Measurements from ENCODE around the gene ACTR3C. TPM values are rescaled to one million over a fixed set of nuclear protein-coding genes. Genes with fewer than 3 reads are reported as not detected.

The ACTR3C gene
- total and polyA plus RNA-seq, 2 experiments from 2014 or later, result 1.5 to 3.5 TPM

GRCh38 chr7:150311146-150311545 is 12.2 kb downstream of the ACTR3C start:
- Histone ChIP-seq H4K20me1 (replicated peaks; ENCODE audit: insufficient read depth) (no peaks in the 10 kb centered on the region), H3F3A (replicated peaks; ENCODE audit: low read depth) (no peaks in the 10 kb centered on the region; the same call in 1 of the 2 replicates), H3K4me3 (no peak overlapping the region), H3K36me3 (ENCODE audit: insufficient read depth) (no peaks in the 10 kb centered on the region), H3K4me2 (no peak overlapping the region), H3K27ac (ENCODE audit: low read depth) (no peak overlapping the region), H3K27me3 (ENCODE audit: insufficient read depth) (0 out of 2 replicates have a peak, but pooled peaks cover 3% of the 10 kb centered on the region), H3K79me2 (replicated peaks; ENCODE audit: insufficient read depth) (no peaks in the 10 kb centered on the region), H2AFZ (no peak overlapping the region), H3K4me1 (ENCODE audit: insufficient read depth) (peaks cover 36% of the 10 kb centered on the region), H3K9me2 (ENCODE audit: insufficient read depth) (no peaks in the 10 kb centered on the region)
- ATAC-seq, result no peak
- peaks cover 13% of the 10 kb centered on the region for H3K36me3 Mint-ChIP-seq (ENCODE audit: low read depth)
- no peak for DNase-seq (ENCODE audit: low spot score)
- no peak for TF ChIP-seq POLR2AphosphoS5 (IDR thresholded peaks at IDR 0.05; ENCODE audit: low read depth)
- no peak for TF ChIP-seq ETS1 (IDR thresholded peaks at IDR 0.05)
- no peak for TF ChIP-seq ZNF114 (CRISPR knock-in tag; IDR thresholded peaks at IDR 0.05)
- TF ChIP-seq STAT1 (IDR thresholded peaks at IDR 0.05; ENCODE audit: unreplicated experiment), result no peak
- no peak for TF ChIP-seq CTCF (conservative IDR thresholded peaks at IDR 0.05; ENCODE audit: low read depth in 2 of 2)
- no peak for TF ChIP-seq REST (IDR thresholded peaks at IDR 0.05; ENCODE audit: unreplicated experiment)
- TF ChIP-seq ZNF331 (CRISPR knock-in tag; IDR thresholded peaks at IDR 0.05; ENCODE audit: low read depth), result no peak
- no peak for TF ChIP-seq EZH2phosphoT487 (IDR thresholded peaks at IDR 0.05; ENCODE audit: unreplicated experiment)
- TF ChIP-seq CREB1 (CRISPR knock-in tag; IDR thresholded peaks at IDR 0.05; ENCODE audit: low read depth), result no peak
- TF ChIP-seq NANOG (IDR thresholded peaks at IDR 0.05; ENCODE audit: borderline replicate concordance), result no peak
- no peak for TF ChIP-seq ZNF462 (CRISPR knock-in tag; IDR thresholded peaks at IDR 0.05)
- no peak for TF ChIP-seq EZH2 (IDR thresholded peaks at IDR 0.05; ENCODE audit: low read depth, unreplicated experiment)
- no peak for TF ChIP-seq JUNB (IDR thresholded peaks at IDR 0.05; ENCODE audit: unreplicated experiment)
- no peak overlapping the region for H3K4me3 Mint-ChIP-seq
- H3K27ac Mint-ChIP-seq, result no peak overlapping the region
- peaks cover 21% of the 10 kb centered on the region for H3K4me1 Mint-ChIP-seq
- H3K27me3 Mint-ChIP-seq (ENCODE audit: insufficient read depth, low read depth, poor library complexity), result peaks cover 32% of the 10 kb centered on the region
- H3K9me3 Mint-ChIP-seq, result peaks cover 21% of the 10 kb centered on the region
